SU-DHL-6 (cell line): ENCODE data around the gene CST4.

ENCODE experiments used
- EZH2phosphoT487 ChIP-seq: fragments of 200-600 bp; sonication (generic), shearing (Covaris generic); conservative IDR thresholded peaks from 2 replicates; pipeline ENCODE4 v1.6.1; 2018; ENCODE audit warnings: mild to moderate bottlenecking, antibody characterized with exemption, low read length, moderate library complexity, mixed read lengths
- TF ChIP-seq, protein P1 (sequence below): fragments of 200-600 bp; sonication (generic); IDR thresholded peaks from one replicate; pipeline ENCODE4 v1.5.1; 2017; ENCODE audit warnings: antibody characterized with exemption, mild to moderate bottlenecking, low read length, moderate library complexity; ENCODE audit not compliant: insufficient read depth, poor library complexity, severe bottlenecking

DNA sequence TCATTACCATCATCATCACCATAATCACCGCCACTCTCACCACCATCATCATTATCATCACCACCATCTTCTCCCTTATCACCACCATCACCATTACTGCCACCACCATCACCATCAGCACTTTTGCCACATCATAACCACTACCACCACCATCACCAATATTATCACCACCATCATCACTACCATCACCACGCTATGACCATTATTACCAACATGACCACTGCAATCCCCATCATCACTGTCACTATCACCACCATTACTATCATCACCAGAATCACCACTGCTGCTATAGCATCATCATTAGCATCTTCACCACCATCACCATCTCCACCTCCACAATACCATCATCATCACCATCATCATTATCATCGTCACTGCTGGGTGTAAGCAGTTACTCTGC is 36.3 kb upstream of the CST4 start:
- TF ChIP-seq, protein P1, sequence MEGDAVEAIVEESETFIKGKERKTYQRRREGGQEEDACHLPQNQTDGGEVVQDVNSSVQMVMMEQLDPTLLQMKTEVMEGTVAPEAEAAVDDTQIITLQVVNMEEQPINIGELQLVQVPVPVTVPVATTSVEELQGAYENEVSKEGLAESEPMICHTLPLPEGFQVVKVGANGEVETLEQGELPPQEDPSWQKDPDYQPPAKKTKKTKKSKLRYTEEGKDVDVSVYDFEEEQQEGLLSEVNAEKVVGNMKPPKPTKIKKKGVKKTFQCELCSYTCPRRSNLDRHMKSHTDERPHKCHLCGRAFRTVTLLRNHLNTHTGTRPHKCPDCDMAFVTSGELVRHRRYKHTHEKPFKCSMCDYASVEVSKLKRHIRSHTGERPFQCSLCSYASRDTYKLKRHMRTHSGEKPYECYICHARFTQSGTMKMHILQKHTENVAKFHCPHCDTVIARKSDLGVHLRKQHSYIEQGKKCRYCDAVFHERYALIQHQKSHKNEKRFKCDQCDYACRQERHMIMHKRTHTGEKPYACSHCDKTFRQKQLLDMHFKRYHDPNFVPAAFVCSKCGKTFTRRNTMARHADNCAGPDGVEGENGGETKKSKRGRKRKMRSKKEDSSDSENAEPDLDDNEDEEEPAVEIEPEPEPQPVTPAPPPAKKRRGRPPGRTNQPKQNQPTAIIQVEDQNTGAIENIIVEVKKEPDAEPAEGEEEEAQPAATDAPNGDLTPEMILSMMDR = no peak
- no peak for TF ChIP-seq EZH2phosphoT487
